Measurements from ENCODE around the gene XPO5. TPM values are rescaled to one million over a fixed set of nuclear protein-coding genes. Genes with fewer than 3 reads are reported as not detected.
A peak's percentile ranks its signal among the peaks of the same experiment; 100 is the strongest.

Gene XPO5
- total RNA-seq, 1 experiment from 2014 or later = 86.4 TPM

DNA sequence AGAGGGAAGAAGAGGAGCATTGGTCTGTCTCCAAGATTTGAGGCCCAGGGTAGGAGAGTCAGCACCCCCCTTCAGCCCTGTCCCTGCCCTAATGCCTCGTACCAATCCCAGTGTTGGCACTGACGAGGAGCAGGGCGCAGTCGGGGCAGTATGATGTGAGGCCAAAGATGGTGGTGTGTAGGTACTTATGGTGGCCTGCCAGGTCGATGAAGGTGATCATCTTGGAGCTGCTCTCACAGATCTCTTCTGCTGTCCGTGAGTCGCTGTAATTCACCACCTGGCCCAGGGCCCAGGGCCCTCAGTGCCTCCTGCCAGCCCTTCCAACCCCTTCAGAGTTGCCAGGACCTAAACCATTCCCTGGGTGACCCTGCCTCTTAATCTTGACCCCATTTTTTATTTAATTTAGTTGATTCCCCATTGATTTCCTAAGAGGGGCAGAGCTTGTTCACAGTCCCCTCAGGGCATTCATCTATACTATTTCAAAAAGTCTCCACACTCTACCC, 49.0 kb upstream of the XPO5 start:
- Histone ChIP-seq H3K9me3 (ENCODE audit: control insufficient read depth, insufficient read depth, low read depth, low read length) (no peaks in the 10 kb centered on the region), H3K4me1 (ENCODE audit: control insufficient read depth, insufficient read depth, low read length) (peaks cover 11% of the 10 kb centered on the region), H3K36me3 (ENCODE audit: control insufficient read depth, insufficient read depth, low read length) (peaks cover 3% of the 10 kb centered on the region), H3K27ac (ENCODE audit: low read length) (no peak overlapping the region), H3K4me3 (ENCODE audit: low read depth in 2 of 2, low read length in 2 of 2) (no peak overlapping the region), H3K27me3 (ENCODE audit: control insufficient read depth, insufficient read depth, low read length) (no peaks in the 10 kb centered on the region)
- no TSS peak for BruUV-seq (replicated peaks)
- CTCF ChIA-PET = no interaction called here
- DNase-seq (ENCODE audit: low read depth, low spot score) = no peak
- in situ Hi-C loops (cut with HindIII; ENCODE audit: low pct_unique_long_range_greater_than_20kb, low sequenced_read_pairs) = no loop called here
- intact Hi-C loops (cut with micrococcal nuclease; ENCODE audit: unreplicated experiment) = no loop called here
- TF ChIP-seq, protein P1, sequence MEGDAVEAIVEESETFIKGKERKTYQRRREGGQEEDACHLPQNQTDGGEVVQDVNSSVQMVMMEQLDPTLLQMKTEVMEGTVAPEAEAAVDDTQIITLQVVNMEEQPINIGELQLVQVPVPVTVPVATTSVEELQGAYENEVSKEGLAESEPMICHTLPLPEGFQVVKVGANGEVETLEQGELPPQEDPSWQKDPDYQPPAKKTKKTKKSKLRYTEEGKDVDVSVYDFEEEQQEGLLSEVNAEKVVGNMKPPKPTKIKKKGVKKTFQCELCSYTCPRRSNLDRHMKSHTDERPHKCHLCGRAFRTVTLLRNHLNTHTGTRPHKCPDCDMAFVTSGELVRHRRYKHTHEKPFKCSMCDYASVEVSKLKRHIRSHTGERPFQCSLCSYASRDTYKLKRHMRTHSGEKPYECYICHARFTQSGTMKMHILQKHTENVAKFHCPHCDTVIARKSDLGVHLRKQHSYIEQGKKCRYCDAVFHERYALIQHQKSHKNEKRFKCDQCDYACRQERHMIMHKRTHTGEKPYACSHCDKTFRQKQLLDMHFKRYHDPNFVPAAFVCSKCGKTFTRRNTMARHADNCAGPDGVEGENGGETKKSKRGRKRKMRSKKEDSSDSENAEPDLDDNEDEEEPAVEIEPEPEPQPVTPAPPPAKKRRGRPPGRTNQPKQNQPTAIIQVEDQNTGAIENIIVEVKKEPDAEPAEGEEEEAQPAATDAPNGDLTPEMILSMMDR (IDR thresholded peaks at IDR 0.05) = no peak
- TF ChIP-seq SIN3A (IDR thresholded peaks at IDR 0.05; ENCODE audit: borderline replicate concordance, insufficient read depth, low read depth, low read length) (no peak), TCF7L2 (IDR thresholded peaks at IDR 0.05; ENCODE audit: low read depth, low read length) (no peak), POLR2AphosphoS5 (IDR thresholded peaks at IDR 0.05; ENCODE audit: low read depth, low read length) (no peak)
- TF ChIP-seq, protein P2, sequence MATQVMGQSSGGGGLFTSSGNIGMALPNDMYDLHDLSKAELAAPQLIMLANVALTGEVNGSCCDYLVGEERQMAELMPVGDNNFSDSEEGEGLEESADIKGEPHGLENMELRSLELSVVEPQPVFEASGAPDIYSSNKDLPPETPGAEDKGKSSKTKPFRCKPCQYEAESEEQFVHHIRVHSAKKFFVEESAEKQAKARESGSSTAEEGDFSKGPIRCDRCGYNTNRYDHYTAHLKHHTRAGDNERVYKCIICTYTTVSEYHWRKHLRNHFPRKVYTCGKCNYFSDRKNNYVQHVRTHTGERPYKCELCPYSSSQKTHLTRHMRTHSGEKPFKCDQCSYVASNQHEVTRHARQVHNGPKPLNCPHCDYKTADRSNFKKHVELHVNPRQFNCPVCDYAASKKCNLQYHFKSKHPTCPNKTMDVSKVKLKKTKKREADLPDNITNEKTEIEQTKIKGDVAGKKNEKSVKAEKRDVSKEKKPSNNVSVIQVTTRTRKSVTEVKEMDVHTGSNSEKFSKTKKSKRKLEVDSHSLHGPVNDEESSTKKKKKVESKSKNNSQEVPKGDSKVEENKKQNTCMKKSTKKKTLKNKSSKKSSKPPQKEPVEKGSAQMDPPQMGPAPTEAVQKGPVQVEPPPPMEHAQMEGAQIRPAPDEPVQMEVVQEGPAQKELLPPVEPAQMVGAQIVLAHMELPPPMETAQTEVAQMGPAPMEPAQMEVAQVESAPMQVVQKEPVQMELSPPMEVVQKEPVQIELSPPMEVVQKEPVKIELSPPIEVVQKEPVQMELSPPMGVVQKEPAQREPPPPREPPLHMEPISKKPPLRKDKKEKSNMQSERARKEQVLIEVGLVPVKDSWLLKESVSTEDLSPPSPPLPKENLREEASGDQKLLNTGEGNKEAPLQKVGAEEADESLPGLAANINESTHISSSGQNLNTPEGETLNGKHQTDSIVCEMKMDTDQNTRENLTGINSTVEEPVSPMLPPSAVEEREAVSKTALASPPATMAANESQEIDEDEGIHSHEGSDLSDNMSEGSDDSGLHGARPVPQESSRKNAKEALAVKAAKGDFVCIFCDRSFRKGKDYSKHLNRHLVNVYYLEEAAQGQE (IDR thresholded peaks at IDR 0.05; ENCODE audit: insufficient read depth in 1 of 2, low read depth in 2 of 2, low read length in 1 of 2) = no peak
- ATAC-seq = no peak
- POLR2A ChIA-PET = no interaction called here

DNA sequence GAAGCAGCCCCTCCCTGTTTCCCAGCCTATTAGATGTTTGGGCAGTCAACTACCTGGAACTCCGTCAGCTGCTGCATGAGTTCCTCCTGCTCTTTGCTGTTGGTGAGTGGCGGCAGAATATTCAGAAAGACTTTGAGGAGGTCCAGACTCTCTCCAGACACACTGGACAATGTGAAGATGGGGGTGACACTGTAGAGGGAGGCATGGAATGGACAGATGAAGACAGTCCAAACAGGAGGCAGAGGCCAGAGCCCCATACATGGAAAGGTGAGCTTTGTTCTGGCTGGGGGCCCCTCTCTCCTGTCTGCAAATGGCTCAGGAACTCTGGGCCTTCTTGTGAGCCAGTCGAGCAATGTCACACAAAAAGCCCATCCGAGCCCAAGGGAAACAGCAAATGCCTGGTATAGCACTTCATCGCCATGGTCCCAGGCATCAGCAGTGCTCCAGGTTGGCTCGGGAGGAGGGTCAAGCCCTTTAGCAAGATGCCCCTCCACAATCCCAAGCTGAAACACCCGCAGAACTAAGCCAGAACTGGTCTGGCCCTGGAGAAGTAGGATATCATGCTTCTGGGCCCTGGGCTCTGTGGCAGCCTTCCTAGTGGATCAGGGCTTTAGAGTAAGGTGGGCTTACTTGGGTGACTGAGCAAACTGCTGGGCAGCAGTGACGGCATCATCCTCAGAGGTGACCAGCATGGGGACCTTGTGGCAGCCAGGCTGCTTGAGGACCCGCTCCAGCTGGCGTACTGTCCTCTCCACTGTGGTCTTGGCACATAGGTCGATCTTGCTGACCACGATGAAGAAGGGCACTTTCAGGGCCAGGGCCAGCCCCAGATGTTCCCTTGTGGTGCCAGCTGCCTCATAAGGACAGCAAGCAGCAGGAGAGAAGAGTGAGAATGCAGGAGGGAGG, 48.3 kb upstream of the XPO5 start:
- no TSS peak for BruUV-seq (replicated peaks)
- ChIA-PET CTCF (no interaction called here), POLR2A (no interaction called here)
- Histone ChIP-seq H3K27ac (ENCODE audit: low read length) (no peak overlapping the region), H3K27me3 (ENCODE audit: control insufficient read depth, insufficient read depth, low read length) (no peaks in the 10 kb centered on the region), H3K4me1 (ENCODE audit: control insufficient read depth, insufficient read depth, low read length) (peaks cover 11% of the 10 kb centered on the region), H3K36me3 (ENCODE audit: control insufficient read depth, insufficient read depth, low read length) (peaks cover 3% of the 10 kb centered on the region), H3K4me3 (ENCODE audit: low read depth in 2 of 2, low read length in 2 of 2) (no peak overlapping the region), H3K9me3 (ENCODE audit: control insufficient read depth, insufficient read depth, low read depth, low read length) (no peaks in the 10 kb centered on the region)
- TF ChIP-seq TCF7L2 (IDR thresholded peaks at IDR 0.05; ENCODE audit: low read depth, low read length) (no peak), POLR2AphosphoS5 (IDR thresholded peaks at IDR 0.05; ENCODE audit: low read depth, low read length) (0 out of 2 replicates have a peak, but pooled peaks have one; percentile 20)
- TF ChIP-seq, protein P2 (IDR thresholded peaks at IDR 0.05; ENCODE audit: insufficient read depth in 1 of 2, low read depth in 2 of 2, low read length in 1 of 2) = no peak
- in situ Hi-C loops (cut with HindIII; ENCODE audit: low pct_unique_long_range_greater_than_20kb, low sequenced_read_pairs) (no loop called here), intact Hi-C loops (cut with micrococcal nuclease; ENCODE audit: unreplicated experiment) (no loop called here)
- ATAC-seq = no peak
- no peak for DNase-seq (ENCODE audit: low read depth, low spot score)

Data from Panc1 (cell line).